Upper lobe of left lung (tissue), 6 donors: ENCODE data around the gene GPR17. TPM values are rescaled to one million over a fixed set of nuclear protein-coding genes. Genes with fewer than 3 reads are reported as not detected.
A peak's percentile ranks its signal among the peaks of the same experiment; 100 is the strongest.

Experiments
- ATAC-seq, 2 donors: fragments of 200-7000 bp; cut with Tn5 transposase; one replicate each; pipeline ENCODE4 v1.9.1; 2022; ENCODE audit warnings: mild to moderate bottlenecking in 2 of 2, moderate library complexity in 2 of 2; ENCODE audit not compliant: low FRiP score in 2 of 2
- DNase-seq, 2 donors: peaks; one replicate each; pipeline ENCODE4 v3.0.0-alpha.2; 2019 to 2020
- H3K27ac ChIP-seq, 4 donors: fragments of 200-600 bp; sonication (generic); one replicate each; pipeline ENCODE4 v1.5.1; 2016 to 2019
- H3K27me3 ChIP-seq, 4 donors: fragments of 200-600 bp; sonication (generic); one replicate each; pipeline ENCODE4 v1.5.1; 2017 to 2019
- H3K36me3 ChIP-seq, 4 donors: fragments of 200-600 bp; sonication (generic); one replicate each; pipeline ENCODE4 v1.5.1; 2016 to 2019
- H3K4me1 ChIP-seq, 4 donors: fragments of 200-600 bp; sonication (generic); one replicate each; pipeline ENCODE4 v1.5.1; 2018 to 2019
- H3K4me3 ChIP-seq, 4 donors: fragments of 200-600 bp; sonication (generic); one replicate each; pipeline ENCODE4 v1.5.1; 2017 to 2019; ENCODE audit warnings: mild to moderate bottlenecking in 2 of 4, moderate library complexity in 1 of 4
- H3K9me3 ChIP-seq, 4 donors: fragments of 200-600 bp; sonication (generic); one replicate each; pipeline ENCODE4 v1.5.1; 2018 to 2019
- CTCF ChIP-seq, 6 experiments: fragments of 450-650 bp in 4 of 6; fragments of 200-600 bp in 2 of 6; sonication (generic) in 2 of 6; IDR thresholded peaks; one replicate each; pipeline ENCODE4 v1.5.1; 2016 to 2019; ENCODE audit warnings: antibody characterized with exemption in 6 of 6
- EP300 ChIP-seq, 4 donors: sonication (generic); formaldehyde crosslinking; IDR thresholded peaks; one replicate each; pipeline ENCODE4 v1.5.1; 2017; ENCODE audit warnings: antibody characterized with exemption in 4 of 4, control low read depth in 2 of 4
- POLR2A ChIP-seq, 4 donors: fragments of 450-650 bp; IDR thresholded peaks; one replicate each; pipeline ENCODE4 v1.5.1; 2016 to 2017; ENCODE audit warnings: antibody characterized with exemption in 4 of 4, mild to moderate bottlenecking in 2 of 4
- POLR2AphosphoS5 ChIP-seq, 2 donors: sonication (generic); formaldehyde crosslinking; IDR thresholded peaks; one replicate each; pipeline ENCODE4 v1.5.1; 2017; ENCODE audit warnings: antibody characterized with exemption in 2 of 2
- WGBS, 2 donors: methylation state at CpG; one replicate each; pipeline ENCODE4 v1.1.5; 2017 to 2018; 5-methylcytosine and 5-hydroxymethylcytosine counted together
- total RNA-seq, 6 donors: library from RNA; depleted of rRNA in 4 of 6; stranded (reverse); fragments of >200 nt in 4 of 6; gene quantifications; one replicate each; pipeline versions ENCODE4 v1.1.0 to v1.2.1, GENCODE V29; 2016 to 2021
- donor health status: DM: no; HTN: no; CAD: no; lungs with moderate emphysema.
- donor health status: DM: no; HTN: yes; CAD: no; lungs with severe emphysema.

The GPR17 gene
- total RNA-seq, 6 donors from 2014 or later, result 0.17 to 0.46 (median 0.24) TPM; not detected in 3

- Histone ChIP-seq H3K9me3 (no peaks in the 10 kb centered on the region), H3K4me1 (peaks cover 38 to 61% (median 55%) of the 10 kb centered on the region in 4 donors), H3K36me3 (peaks cover 0 to 69% (median 14%) of the 10 kb centered on the region in 4 donors), H3K4me3 (no peak overlapping the region), H3K27ac (peak overlapping the region; percentile 25 to 96 (median 80)), H3K27me3 (no peaks in the 10 kb centered on the region)
- 90 to 95% methylated on average over 12 to 19 of the region's 24 CpGs for WGBS, 2 donors
- no peak for TF ChIP-seq CTCF (IDR thresholded peaks at IDR 0.05)
- TF ChIP-seq POLR2AphosphoS5 (IDR thresholded peaks at IDR 0.05), result no peak
- no peak for TF ChIP-seq EP300 (IDR thresholded peaks at IDR 0.05)
- TF ChIP-seq POLR2A (IDR thresholded peaks at IDR 0.05), result no peak
- ATAC-seq (no peak), DNase-seq (peak in 1 of 2 donors; percentile 64)
Measured at GRCh38 chr2:127654084-127654837, 8.3 kb downstream of the GPR17 start.

- no peak for TF ChIP-seq POLR2AphosphoS5 (IDR thresholded peaks at IDR 0.05)
- no peak for TF ChIP-seq POLR2A (IDR thresholded peaks at IDR 0.05)
- TF ChIP-seq CTCF (IDR thresholded peaks at IDR 0.05), result no peak
- TF ChIP-seq EP300 (IDR thresholded peaks at IDR 0.05), result no peak
- 87 to 91% methylated on average over 7 to 8 of the region's 8 CpGs for WGBS, 2 donors
- H3K27ac ChIP-seq, result peak overlapping the region; percentile 25 to 96 (median 80)
- peaks cover 0 to 69% (median 14%) of the 10 kb centered on the region in 4 donors for H3K36me3 ChIP-seq
- no peaks in the 10 kb centered on the region for H3K9me3 ChIP-seq
- no peak overlapping the region for H3K4me3 ChIP-seq
- no peaks in the 10 kb centered on the region for H3K27me3 ChIP-seq
- peaks cover 33 to 58% (median 53%) of the 10 kb centered on the region in 4 donors for H3K4me1 ChIP-seq
- ATAC-seq, result no peak
- peak in 1 of 2 donors; percentile 49 for DNase-seq
Measured at GRCh38 chr2:127654838-127655175, 8.9 kb downstream of the GPR17 start.

- Histone ChIP-seq H3K36me3 (peaks cover 0 to 70% (median 14%) of the 10 kb centered on the region in 4 donors), H3K4me1 (peaks cover 36 to 57% (median 52%) of the 10 kb centered on the region in 4 donors), H3K4me3 (no peak overlapping the region), H3K27ac (peak overlapping the region; percentile 25 to 96 (median 80)), H3K27me3 (no peaks in the 10 kb centered on the region), H3K9me3 (no peaks in the 10 kb centered on the region)
- DNase-seq (peak in 1 of 2 donors; percentile 43), ATAC-seq (no peak)
- TF ChIP-seq CTCF (IDR thresholded peaks at IDR 0.05) (no peak), POLR2AphosphoS5 (IDR thresholded peaks at IDR 0.05) (no peak), EP300 (IDR thresholded peaks at IDR 0.05) (no peak), POLR2A (IDR thresholded peaks at IDR 0.05) (no peak)
- WGBS, 2 donors, result 71 to 80% methylated on average over 12 to 16 of the region's 16 CpGs
Measured at GRCh38 chr2:127655209-127656073, 9.5 kb downstream of the GPR17 start.

- DNase-seq (peak in 1 of 2 donors; percentile 71), ATAC-seq (no peak)
- Histone ChIP-seq H3K9me3 (no peaks in the 10 kb centered on the region), H3K4me1 (peaks cover 48 to 63% (median 58%) of the 10 kb centered on the region in 4 donors), H3K4me3 (no peak overlapping the region), H3K27me3 (no peaks in the 10 kb centered on the region), H3K36me3 (peaks cover 0 to 69% (median 14%) of the 10 kb centered on the region in 4 donors), H3K27ac (peak overlapping the region; percentile 84 to 96 (median 85))
- TF ChIP-seq POLR2A (IDR thresholded peaks at IDR 0.05) (no peak), EP300 (IDR thresholded peaks at IDR 0.05) (no peak), CTCF (IDR thresholded peaks at IDR 0.05) (no peak), POLR2AphosphoS5 (IDR thresholded peaks at IDR 0.05) (no peak)
- 86 to 88% methylated on average over 8 to 15 of the region's 15 CpGs for WGBS, 2 donors
Measured at GRCh38 chr2:127656569-127657231, 10.7 kb downstream of the GPR17 start.
